K562 (cell line): ENCODE measurements around the gene HYAL3. TPM values are rescaled to one million over a fixed set of nuclear protein-coding genes. Genes with fewer than 3 reads are reported as not detected.

Source experiments
- ATAC-seq: fragments of 200-7000 bp; cut with Tn5 transposase; 3 replicates; pipeline ENCODE4 v1.9.1; 2020; ENCODE audit warnings: moderate library complexity
- BruUV-seq: library from RNA; stranded (reverse); fragments of 400-500 nt; replicated peaks from 2 replicates; lab custom pipeline; 2021; lab: Mats Ljungman, UMichigan
- CTCF ChIA-PET: fragments of 300-600 bp; formaldehyde crosslinking; extraction: SDS; loops from one replicate; lab custom pipeline; 2021; ENCODE audit warnings: low intra/inter-chr PET ratio; lab: Yijun Ruan, JAX
- POLR2A ChIA-PET: fragments of 300-600, 350-650 bp; sonication (Branson Sonifier 250); formaldehyde crosslinking; extraction: SDS; loops from one replicate; lab custom pipeline; 2021; ENCODE audit warnings: antibody characterized with exemption, inconsistent platforms; lab: Yijun Ruan, JAX
- DNase-seq, 4 experiments: peaks; one replicate each; pipeline versions ENCODE4 v3.0.0 to v3.0.0-alpha.2; 2011 to 2018; ENCODE audit warnings: low spot score in 3 of 4, mixed read lengths in 3 of 4; ENCODE audit errors: extremely low read depth in 1 of 4
- FAIRE-seq: peaks from 2 replicates; lab custom pipeline; 2011; peaks lifted over from hg19 to GRCh38; lab: Jason Lieb, UNC
- H2AFZ ChIP-seq: 2 replicates; pipeline ENCODE4 v1.6.0; 2011; ENCODE audit warnings: low read depth, low read length, control low read depth, inconsistent platforms
- H3K27ac ChIP-seq: fragments of 200-600 bp; 3 replicates; pipeline ENCODE4 v1.8.0; 2011; ENCODE audit warnings: low read depth, mild to moderate bottlenecking, control low read depth, inconsistent platforms, low read length, moderate library complexity, mixed read lengths; ENCODE audit errors: extremely low read depth
- H3K27me3 ChIP-seq, 2 experiments: fragments of 300-600 bp in 1 of 2; 2 replicates in 1 of 2; 3 replicates in 1 of 2; pipeline versions ENCODE4 v1.6.0 to v1.8.0; 2011; ENCODE audit warnings: inconsistent platforms in 2 of 2, low read length in 2 of 2, mild to moderate bottlenecking in 1 of 2, mixed read lengths in 1 of 2, moderate library complexity in 1 of 2; ENCODE audit not compliant: control insufficient read depth in 2 of 2, insufficient read depth in 2 of 2
- H3K36me3 ChIP-seq: fragments of 300-600 bp; 3 replicates; pipeline ENCODE4 v1.8.0; 2011; ENCODE audit warnings: mild to moderate bottlenecking, low read length, inconsistent platforms; ENCODE audit not compliant: control insufficient read depth, insufficient read depth
- H3K4me1 ChIP-seq, 2 experiments: fragments of 200-600 bp in 1 of 2; replicated peaks in 1 of 2; 2 replicates in 1 of 2; 3 replicates in 1 of 2; pipeline versions ENCODE4 v1.5.1 to v1.8.0; 2011; ENCODE audit warnings: inconsistent platforms in 2 of 2, low read length in 2 of 2, mild to moderate bottlenecking in 1 of 2, mixed read lengths in 1 of 2, moderate library complexity in 1 of 2; ENCODE audit not compliant: control insufficient read depth in 2 of 2, insufficient read depth in 2 of 2
- H3K4me2 ChIP-seq: 2 replicates; pipeline ENCODE4 v1.6.1; 2011; ENCODE audit warnings: low read length, control low read depth, inconsistent platforms, mixed read lengths; ENCODE audit not compliant: insufficient read depth
- H3K4me3 ChIP-seq: fragments of 200-600 bp; sonication (generic), shearing (Covaris generic); 2 replicates; pipeline ENCODE4 v1.5.1; 2016; ENCODE audit warnings: control low read depth, inconsistent platforms
- H3K79me2 ChIP-seq: fragments of 200-600 bp; 3 replicates; pipeline ENCODE4 v1.8.0; 2011; ENCODE audit warnings: low read length, inconsistent platforms; ENCODE audit not compliant: control insufficient read depth, insufficient read depth
- H3K9ac ChIP-seq, 2 experiments: 2 replicates each; pipeline versions ENCODE4 v1.6.0 to v1.6.1; 2011; ENCODE audit warnings: low read depth in 2 of 2, low read length in 2 of 2, control low read depth in 1 of 2, inconsistent platforms in 1 of 2, mild to moderate bottlenecking in 1 of 2, mixed read lengths in 1 of 2; ENCODE audit not compliant: insufficient read depth in 1 of 2
- H3K9me1 ChIP-seq: one replicate; pipeline ENCODE4 v1.6.0; 2011; ENCODE audit warnings: inconsistent platforms, mild to moderate bottlenecking, low read length, moderate library complexity; ENCODE audit not compliant: control insufficient read depth, insufficient read depth
- H3K9me3 ChIP-seq: replicated peaks from 2 replicates; pipeline ENCODE4 v1.5.1; 2011; ENCODE audit warnings: low read depth, low read length, inconsistent platforms; ENCODE audit not compliant: control insufficient read depth, insufficient read depth
- H4K20me1 ChIP-seq: replicated peaks from 2 replicates; pipeline ENCODE4 v1.6.1; 2011; ENCODE audit warnings: low read length, inconsistent platforms, mixed read lengths; ENCODE audit not compliant: control insufficient read depth, insufficient read depth
- HDAC2 ChIP-seq: fragments of 450-650 bp; IDR thresholded peaks from 2 replicates; pipeline ENCODE4 v1.6.1; 2016; ENCODE audit warnings: mild to moderate bottlenecking
- MEF2D ChIP-seq: conservative IDR thresholded peaks from 2 replicates; pipeline ENCODE4 v1.6.1; 2016; ENCODE audit warnings: low read depth, missing genetic modification characterization, missing compliant biosample characterization
- NFIC ChIP-seq: fragments of 450-650 bp; IDR thresholded peaks from 2 replicates; pipeline ENCODE4 v1.6.1; 2017; ENCODE audit warnings: mild to moderate bottlenecking, inconsistent platforms
- PHTF2 ChIP-seq: fragments of 250-450 bp; sonication (Bioruptor Pico); IDR thresholded peaks from 2 replicates; pipeline ENCODE4 v1.5.0; 2021; ENCODE audit warnings: mild to moderate bottlenecking
- SAFB2 ChIP-seq: fragments of 200-400 bp; formaldehyde crosslinking; IDR thresholded peaks from 2 replicates; pipeline ENCODE4 v1.6.1; 2018; ENCODE audit warnings: borderline replicate concordance, low read length, low read depth, moderate library complexity; ENCODE audit not compliant: severe bottlenecking
- TEAD1 ChIP-seq, 2 experiments: fragments of 450-650 bp in 1 of 2; sonication (generic) in 1 of 2; formaldehyde crosslinking; IDR thresholded peaks; 2 replicates each; pipeline versions ENCODE4 v1.4.0 to v1.8.0; 2020 to 2022; ENCODE audit warnings: mild to moderate bottlenecking in 2 of 2, missing genetic modification reagents in 1 of 2
- WGBS: fragments of 100-300 bp; shearing (Covaris generic); methylation state at CpG from one replicate; pipeline ENCODE4 v1.1.6; 2016; ENCODE audit warnings: low coverage, mixed read lengths; ENCODE audit not compliant: insufficient coverage; ENCODE audit errors: missing lambda C conversion rate; 5-methylcytosine and 5-hydroxymethylcytosine counted together
- in situ Hi-C: fragments of 300-500 bp; cut with MboI; formaldehyde crosslinking; loops from 4 replicates; pipeline ENCODE4 v1.15.0; 2018; ENCODE audit warnings: inconsistent platforms, mixed read lengths
- intact Hi-C: fragments of 100-400 bp; cut with micrococcal nuclease; formaldehyde crosslinking; loops from 2 replicates; pipeline ENCODE4 v1.14.2; 2022
- polyA plus RNA-seq, 8 experiments: library from polyadenylated mRNA; depleted of rRNA in 4 of 8; stranded (reverse) in 5 of 8; unstranded in 3 of 8; fragments of >200 nt; fragmentation: Nextera tagmentation in 2 of 8; fragmentation: Illumina TruSeq in 1 of 8; extraction: Ambion mirVana in 2 of 8; extraction: Trizol in 1 of 8; gene quantifications; 2 replicates each; pipeline versions ENCODE4 v1.2.1 to v1.2.3, GENCODE V29; 2011 to 2014; ENCODE audit warnings: inconsistent platforms in 1 of 8, missing spikeins in 1 of 8
- total RNA-seq, 7 experiments: library from RNA; depleted of rRNA in 6 of 7; stranded (reverse); fragments of >200 nt in 6 of 7; fragmentation: Illumina TruSeq in 2 of 7; extraction: Trizol in 2 of 7; gene quantifications; 2 replicates each; pipeline versions ENCODE4 v1.2.1 to v1.2.3, GENCODE V29; 2011 to 2021; ENCODE audit warnings: low replicate concordance in 1 of 7
- TF ChIP-seq, protein P1 (sequence below), 2 experiments: fragments of 450-650 bp; formaldehyde crosslinking in 1 of 2; IDR thresholded peaks; 2 replicates each; pipeline versions ENCODE4 v1.4.0 to v1.6.1; 2014 to 2020; ENCODE audit warnings: mild to moderate bottlenecking in 2 of 2, borderline replicate concordance in 1 of 2, low read depth in 1 of 2
- TF ChIP-seq, protein P2 (sequence below): fragments of 250-450 bp; sonication (Bioruptor Pico); IDR thresholded peaks from 2 replicates; pipeline ENCODE4 v1.5.0; 2022; ENCODE audit warnings: mild to moderate bottlenecking

HYAL3 gene
- total and polyA plus RNA-seq, 9 of the 15 experiments (the other 6 are each of a cell fraction or from before 2014, with no cell fraction given) = 0.38 to 9.1 (median 6.8) TPM

DNA sequence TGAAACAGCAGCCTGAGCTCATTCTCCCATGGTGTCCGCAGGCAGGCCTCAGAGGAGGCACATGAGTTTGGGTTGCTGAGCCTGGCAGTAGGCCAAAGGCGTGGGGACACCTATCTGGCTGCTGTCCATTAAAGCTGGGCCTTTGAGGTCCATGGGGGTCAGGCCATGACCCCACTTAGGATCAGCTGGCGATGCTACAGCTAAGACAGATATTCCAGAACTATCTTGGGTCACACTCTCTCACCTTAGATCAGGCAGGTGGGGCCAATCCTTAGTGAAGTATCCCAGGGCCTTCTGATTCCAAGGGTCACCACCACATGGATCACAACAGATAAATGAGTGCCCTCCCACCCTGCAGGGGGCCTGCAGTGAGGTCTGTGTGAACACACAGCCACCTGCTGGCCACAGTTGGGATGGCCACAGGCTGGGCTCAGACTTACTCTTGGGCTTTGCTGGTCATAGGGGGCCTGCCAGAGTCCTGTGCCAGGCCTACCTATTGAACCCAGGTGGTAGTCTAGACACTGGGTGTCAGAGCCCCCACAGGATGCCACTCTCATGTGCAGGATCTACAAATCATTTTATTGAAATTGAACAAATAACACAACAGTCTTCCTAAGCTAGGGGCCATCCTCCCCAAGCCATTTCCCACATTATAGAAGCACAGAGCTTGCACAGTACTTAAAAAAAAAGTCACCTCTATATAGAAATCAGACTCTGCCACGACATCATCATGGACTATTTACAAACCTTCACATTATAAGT, 25.3 kb upstream of the HYAL3 start:
- ATAC-seq (peak; percentile 70), DNase-seq (peak; percentile 40 to 86 (median 64)), FAIRE-seq (peak; percentile 89)
- H3K79me2 ChIP-seq = peaks cover 28% of the 10 kb centered on the region
- H3K4me2 ChIP-seq = no peak overlapping the region
- no TSS peak for BruUV-seq
- ChIA-PET POLR2A (interaction anchor here (0.6 to 1.2 kb wide), 4 partner anchors 11 to 30 kb away, joined by 3 to 4 read pairs (median 3); partner anchors contain the start of gene HYAL1), CTCF (interaction anchor here (1.4 to 2.1 kb wide), 2 partner anchors 50 to 97 kb away, joined by 6 read pairs; no protein-coding TSS in a partner anchor)
- no peak overlapping the region for H3K4me3 ChIP-seq
- no peak overlapping the region; the same call in 1 of the 2 replicates for H2AFZ ChIP-seq
- in situ Hi-C loops (no loop called here), intact Hi-C loops (loop anchor here (1.0 to 2.0 kb wide), 3 partner anchors 50 to 136 kb away; no protein-coding TSS in a partner anchor)
- peaks cover 30% of the 10 kb centered on the region; the same call in 1 of the 3 replicates for H3K36me3 ChIP-seq
- H3K9me3 ChIP-seq = no peaks in the 10 kb centered on the region
- peak overlapping the region; percentile 33; the same call in 1 of the 3 replicates for H3K27ac ChIP-seq
- H4K20me1 ChIP-seq = no peaks in the 10 kb centered on the region
- H3K4me1 ChIP-seq = peaks cover 24 to 52% of the 10 kb centered on the region in 2 experiments; a peak in 4 of 5 replicates
- 17% methylated on average over 4 of the region's 4 CpGs for WGBS
- no peaks in the 10 kb centered on the region for H3K9me1 ChIP-seq
- no peaks in the 10 kb centered on the region for H3K27me3 ChIP-seq
- peak overlapping the region in 1 of 2 experiments; percentile 24; a peak in 1 of 4 replicates for H3K9ac ChIP-seq
- no peak for TF ChIP-seq MEF2D (tag)
- no peak for TF ChIP-seq TEAD1 (CRISPR knock-in tag; IDR thresholded peaks at IDR 0.05)
- TF ChIP-seq, protein P1, sequence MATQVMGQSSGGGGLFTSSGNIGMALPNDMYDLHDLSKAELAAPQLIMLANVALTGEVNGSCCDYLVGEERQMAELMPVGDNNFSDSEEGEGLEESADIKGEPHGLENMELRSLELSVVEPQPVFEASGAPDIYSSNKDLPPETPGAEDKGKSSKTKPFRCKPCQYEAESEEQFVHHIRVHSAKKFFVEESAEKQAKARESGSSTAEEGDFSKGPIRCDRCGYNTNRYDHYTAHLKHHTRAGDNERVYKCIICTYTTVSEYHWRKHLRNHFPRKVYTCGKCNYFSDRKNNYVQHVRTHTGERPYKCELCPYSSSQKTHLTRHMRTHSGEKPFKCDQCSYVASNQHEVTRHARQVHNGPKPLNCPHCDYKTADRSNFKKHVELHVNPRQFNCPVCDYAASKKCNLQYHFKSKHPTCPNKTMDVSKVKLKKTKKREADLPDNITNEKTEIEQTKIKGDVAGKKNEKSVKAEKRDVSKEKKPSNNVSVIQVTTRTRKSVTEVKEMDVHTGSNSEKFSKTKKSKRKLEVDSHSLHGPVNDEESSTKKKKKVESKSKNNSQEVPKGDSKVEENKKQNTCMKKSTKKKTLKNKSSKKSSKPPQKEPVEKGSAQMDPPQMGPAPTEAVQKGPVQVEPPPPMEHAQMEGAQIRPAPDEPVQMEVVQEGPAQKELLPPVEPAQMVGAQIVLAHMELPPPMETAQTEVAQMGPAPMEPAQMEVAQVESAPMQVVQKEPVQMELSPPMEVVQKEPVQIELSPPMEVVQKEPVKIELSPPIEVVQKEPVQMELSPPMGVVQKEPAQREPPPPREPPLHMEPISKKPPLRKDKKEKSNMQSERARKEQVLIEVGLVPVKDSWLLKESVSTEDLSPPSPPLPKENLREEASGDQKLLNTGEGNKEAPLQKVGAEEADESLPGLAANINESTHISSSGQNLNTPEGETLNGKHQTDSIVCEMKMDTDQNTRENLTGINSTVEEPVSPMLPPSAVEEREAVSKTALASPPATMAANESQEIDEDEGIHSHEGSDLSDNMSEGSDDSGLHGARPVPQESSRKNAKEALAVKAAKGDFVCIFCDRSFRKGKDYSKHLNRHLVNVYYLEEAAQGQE (IDR thresholded peaks at IDR 0.05; ENCODE audit: borderline replicate concordance) = peak; percentile 75
- TF ChIP-seq, protein P1 (CRISPR knock-in tag; IDR thresholded peaks at IDR 0.05; ENCODE audit: low read depth) = no peak
- TF ChIP-seq, protein P2, sequence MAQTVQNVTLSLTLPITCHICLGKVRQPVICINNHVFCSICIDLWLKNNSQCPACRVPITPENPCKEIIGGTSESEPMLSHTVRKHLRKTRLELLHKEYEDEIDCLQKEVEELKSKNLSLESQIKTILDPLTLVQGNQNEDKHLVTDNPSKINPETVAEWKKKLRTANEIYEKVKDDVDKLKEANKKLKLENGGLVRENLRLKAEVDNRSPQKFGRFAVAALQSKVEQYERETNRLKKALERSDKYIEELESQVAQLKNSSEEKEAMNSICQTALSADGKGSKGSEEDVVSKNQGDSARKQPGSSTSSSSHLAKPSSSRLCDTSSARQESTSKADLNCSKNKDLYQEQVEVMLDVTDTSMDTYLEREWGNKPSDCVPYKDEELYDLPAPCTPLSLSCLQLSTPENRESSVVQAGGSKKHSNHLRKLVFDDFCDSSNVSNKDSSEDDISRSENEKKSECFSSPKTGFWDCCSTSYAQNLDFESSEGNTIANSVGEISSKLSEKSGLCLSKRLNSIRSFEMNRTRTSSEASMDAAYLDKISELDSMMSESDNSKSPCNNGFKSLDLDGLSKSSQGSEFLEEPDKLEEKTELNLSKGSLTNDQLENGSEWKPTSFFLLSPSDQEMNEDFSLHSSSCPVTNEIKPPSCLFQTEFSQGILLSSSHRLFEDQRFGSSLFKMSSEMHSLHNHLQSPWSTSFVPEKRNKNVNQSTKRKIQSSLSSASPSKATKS (CRISPR knock-in tag) = no peak
- TF ChIP-seq NFIC = peak; percentile 96
- TF ChIP-seq HDAC2 = no peak
- TF ChIP-seq SAFB2 = no peak
- no peak for TF ChIP-seq PHTF2
